OCI-LY1 (cell line): ENCODE measurements around the gene SLC35A5.

ENCODE experiments used
- H2AFZ ChIP-seq: fragments of 200-600 bp; sonication (generic), shearing (Covaris generic); 2 replicates; pipeline ENCODE4 v1.6.0; 2014; ENCODE audit warnings: antibody characterized with exemption, mild to moderate bottlenecking, low read length
- H3F3A ChIP-seq: fragments of 200-600 bp; sonication (generic), shearing (Covaris generic); 2 replicates; pipeline ENCODE4 v1.6.0; 2014; ENCODE audit warnings: mild to moderate bottlenecking, antibody characterized with exemption, low read length, moderate library complexity; ENCODE audit not compliant: insufficient read depth
- H3K27ac ChIP-seq: fragments of 200-600 bp; sonication (generic); 2 replicates; pipeline ENCODE4 v1.5.1; 2014; ENCODE audit warnings: low read length, mixed run types, mild to moderate bottlenecking, low read depth; ENCODE audit not compliant: poor library complexity, severe bottlenecking
- H3K27me3 ChIP-seq: fragments of 200-600 bp; sonication (generic); 2 replicates; pipeline ENCODE4 v1.6.0; 2014; ENCODE audit warnings: antibody characterized with exemption, mild to moderate bottlenecking, low read length, moderate library complexity; ENCODE audit not compliant: insufficient read depth
- H3K36me3 ChIP-seq: fragments of 200-600 bp; sonication (generic); 2 replicates; pipeline ENCODE4 v1.6.1; 2014; ENCODE audit warnings: mild to moderate bottlenecking, antibody characterized with exemption, low read length, moderate library complexity, mixed read lengths; ENCODE audit not compliant: insufficient read depth
- H3K4me1 ChIP-seq: fragments of 200-600 bp; sonication (generic); 2 replicates; pipeline ENCODE4 v1.5.1; 2014; ENCODE audit warnings: mild to moderate bottlenecking, low read length, moderate library complexity; ENCODE audit not compliant: insufficient read depth, severe bottlenecking
- H3K4me2 ChIP-seq: fragments of 200-600 bp; sonication (generic), shearing (Covaris generic); 2 replicates; pipeline ENCODE4 v1.6.1; 2014; ENCODE audit warnings: low read length
- H3K4me3 ChIP-seq: fragments of 200-600 bp; sonication (generic); 2 replicates; pipeline ENCODE4 v1.5.1; 2014; ENCODE audit warnings: low read length, low read depth, mild to moderate bottlenecking, mixed read lengths; ENCODE audit not compliant: poor library complexity, severe bottlenecking
- H3K79me2 ChIP-seq: fragments of 200-600 bp; shearing (Covaris generic); 2 replicates; pipeline ENCODE4 v1.6.1; 2016; ENCODE audit warnings: mixed run types, low read length, mixed read lengths; ENCODE audit not compliant: insufficient read depth
- H3K9ac ChIP-seq: fragments of 200-600 bp; sonication (generic), shearing (Covaris generic); 2 replicates; pipeline ENCODE4 v1.6.1; 2014; ENCODE audit warnings: mild to moderate bottlenecking, low read length, mixed read lengths
- H3K9me2 ChIP-seq: fragments of 200-600 bp; sonication (generic), shearing (Covaris generic); 2 replicates; pipeline ENCODE4 v1.6.1; 2014; ENCODE audit warnings: low read depth, mild to moderate bottlenecking, low read length, mixed read lengths
- H3K9me3 ChIP-seq: fragments of 200-600 bp; shearing (Covaris generic); 2 replicates; pipeline ENCODE4 v1.6.1; 2014; ENCODE audit warnings: low read length, mixed read lengths
- H4K20me1 ChIP-seq: fragments of 200-600 bp; sonication (generic), shearing (Covaris generic); 2 replicates; pipeline ENCODE4 v1.6.0; 2016; ENCODE audit warnings: mild to moderate bottlenecking, low read length; ENCODE audit not compliant: insufficient read depth
- CTCF ChIP-seq: fragments of 200-600 bp; sonication (generic), shearing (Covaris generic); IDR thresholded peaks from 2 replicates; pipeline ENCODE4 v1.5.1; 2017; ENCODE audit warnings: mild to moderate bottlenecking, antibody characterized with exemption, low read length, moderate library complexity, mixed read lengths
- EZH2 ChIP-seq: fragments of 200-600 bp; sonication (generic), shearing (Covaris generic); IDR thresholded peaks from 2 replicates; pipeline ENCODE4 v1.8.0; 2017; ENCODE audit warnings: borderline replicate concordance, mixed run types, mild to moderate bottlenecking, antibody characterized with exemption, low read length, moderate library complexity, mixed read lengths

SLC35A5 gene

GRCh38 chr3:112619295-112619694 lies 57.5 kb downstream of the SLC35A5 start:
- Histone ChIP-seq H4K20me1 (no peaks in the 10 kb centered on the region), H3K9me2 (no peaks in the 10 kb centered on the region), H3K4me3 (no peak overlapping the region), H2AFZ (no peak overlapping the region), H3F3A (no peaks in the 10 kb centered on the region), H3K36me3 (no peaks in the 10 kb centered on the region), H3K79me2 (no peaks in the 10 kb centered on the region), H3K27ac (no peak overlapping the region), H3K27me3 (no peaks in the 10 kb centered on the region), H3K4me1 (no peaks in the 10 kb centered on the region), H3K9ac (no peak overlapping the region), H3K9me3 (no peaks in the 10 kb centered on the region), H3K4me2 (no peak overlapping the region)
- TF ChIP-seq EZH2: no peak
- no peak for TF ChIP-seq CTCF

DNA sequence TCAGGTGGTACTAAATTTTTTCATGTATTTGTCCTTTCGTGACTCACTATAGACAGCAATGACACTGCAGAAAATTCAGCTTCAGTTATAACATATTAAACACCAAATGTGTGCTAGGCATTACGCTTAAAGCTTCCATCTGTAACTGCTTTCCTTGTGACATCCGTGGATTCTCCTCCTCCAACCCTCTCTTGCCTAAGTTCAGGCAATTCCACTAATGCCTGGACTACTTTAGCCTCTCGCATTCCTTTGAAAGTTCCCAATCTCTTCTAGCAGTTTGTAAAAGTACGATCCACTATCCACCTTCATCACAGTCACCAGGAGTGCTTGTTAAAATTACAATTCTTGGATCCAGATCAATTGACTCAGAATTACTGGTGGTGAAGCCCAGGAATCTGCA lies 61.4 kb downstream of the SLC35A5 start:
- H3K27me3 ChIP-seq: no peaks in the 10 kb centered on the region
- TF ChIP-seq EZH2 (no peak), CTCF (no peak)
- H3K9me3 ChIP-seq: no peaks in the 10 kb centered on the region
- H3K4me1 ChIP-seq: no peaks in the 10 kb centered on the region
- H3K4me3 ChIP-seq: no peak overlapping the region
- H3K4me2 ChIP-seq: no peak overlapping the region
- no peak overlapping the region for H3K9ac ChIP-seq
- no peak overlapping the region for H3K27ac ChIP-seq
- no peaks in the 10 kb centered on the region for H4K20me1 ChIP-seq
- no peaks in the 10 kb centered on the region for H3K9me2 ChIP-seq
- no peak overlapping the region for H2AFZ ChIP-seq
- H3K36me3 ChIP-seq: no peaks in the 10 kb centered on the region
- no peaks in the 10 kb centered on the region for H3K79me2 ChIP-seq
- no peaks in the 10 kb centered on the region for H3F3A ChIP-seq

DNA sequence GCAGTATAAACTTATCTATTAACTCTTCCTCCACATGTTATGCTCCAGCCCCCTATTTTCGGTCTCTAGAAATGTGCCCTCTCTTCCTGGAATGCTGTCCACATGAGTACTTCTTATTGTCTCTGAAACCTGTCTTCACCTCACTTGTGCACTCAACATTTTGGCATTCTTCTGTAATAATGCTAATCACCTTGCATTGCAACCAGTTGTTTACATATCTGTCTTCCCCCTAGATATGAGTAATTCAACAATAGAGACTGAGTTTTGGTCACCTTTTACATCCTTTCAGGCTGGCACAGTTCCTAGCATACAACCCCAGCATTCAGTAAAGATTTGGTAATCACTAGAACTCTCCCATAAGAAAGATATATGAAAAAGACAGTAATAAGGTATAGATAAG lies 61.9 kb downstream of the SLC35A5 start:
- Histone ChIP-seq H3K36me3 (no peaks in the 10 kb centered on the region), H2AFZ (no peak overlapping the region), H3K79me2 (no peaks in the 10 kb centered on the region), H3K4me2 (no peak overlapping the region), H3K27me3 (no peaks in the 10 kb centered on the region), H4K20me1 (no peaks in the 10 kb centered on the region), H3F3A (no peaks in the 10 kb centered on the region), H3K9me3 (no peaks in the 10 kb centered on the region), H3K9me2 (no peaks in the 10 kb centered on the region), H3K27ac (no peak overlapping the region), H3K4me3 (no peak overlapping the region), H3K9ac (no peak overlapping the region), H3K4me1 (no peaks in the 10 kb centered on the region)
- no peak for TF ChIP-seq CTCF
- TF ChIP-seq EZH2: no peak
